ENCODE measurements around the gene ACOD1. TPM values are rescaled to one million over a fixed set of nuclear protein-coding genes. Genes with fewer than 3 reads are reported as not detected.

ACOD1 gene
- total RNA-seq, 1 donor from 2014 or later: not detected

DNA sequence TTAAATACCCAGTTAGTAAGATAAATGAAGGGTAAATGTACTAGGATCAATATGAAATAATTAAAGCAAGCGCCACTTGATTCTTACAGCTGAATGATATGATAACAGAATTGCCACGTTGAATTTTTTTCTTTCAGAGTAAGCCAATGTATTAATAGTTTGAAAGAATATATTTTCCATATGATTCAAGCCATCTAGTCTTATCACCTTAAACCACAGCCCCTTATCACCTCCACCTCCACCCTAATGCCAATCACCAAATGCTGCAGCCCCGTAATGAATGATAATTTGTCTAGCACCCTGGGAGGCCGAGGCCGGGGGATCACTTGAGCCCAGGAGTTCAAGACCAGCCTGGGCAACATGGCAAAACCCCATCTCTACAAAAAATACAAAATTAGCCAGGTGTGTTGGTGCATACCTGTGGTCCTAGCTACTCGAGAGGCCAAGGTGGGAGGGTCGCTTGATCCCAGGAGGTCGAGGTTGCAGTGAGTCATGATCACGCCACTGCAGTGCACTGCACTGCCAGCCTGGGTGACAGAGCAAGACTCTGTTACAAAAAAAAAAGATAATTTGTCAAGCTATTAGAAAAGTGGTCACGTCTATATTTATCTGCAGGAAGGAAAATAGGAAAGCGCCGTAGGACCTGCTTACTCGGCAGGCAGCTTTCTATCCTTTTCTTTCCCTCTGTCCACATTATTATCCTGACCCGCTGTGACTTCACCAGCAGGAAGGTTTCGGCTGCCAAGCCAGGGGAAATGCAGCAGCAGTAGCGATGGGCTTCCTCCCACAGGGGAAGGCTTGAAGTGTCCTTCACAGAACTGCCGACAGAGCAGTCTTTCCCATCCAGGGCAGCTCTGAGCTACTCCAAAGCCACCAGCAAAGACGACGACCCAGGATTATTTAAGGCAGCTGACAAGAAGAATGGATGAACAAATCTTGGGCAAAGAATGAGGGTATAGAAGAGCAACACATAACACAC is 23.8 kb downstream of the ACOD1 start:
- Histone ChIP-seq H3K4me3 (no peak overlapping the region), H3K4me1 (no peaks in the 10 kb centered on the region), H3K27me3 (no peaks in the 10 kb centered on the region), H3K9me3 (no peaks in the 10 kb centered on the region), H3K27ac (no peak overlapping the region), H3K36me3 (no peaks in the 10 kb centered on the region)
- DNase-seq (ENCODE audit: low spot score in 2 of 2): no peak
- intact Hi-C loops (cut with DNase I): no loop called here
- TF ChIP-seq, protein P1, sequence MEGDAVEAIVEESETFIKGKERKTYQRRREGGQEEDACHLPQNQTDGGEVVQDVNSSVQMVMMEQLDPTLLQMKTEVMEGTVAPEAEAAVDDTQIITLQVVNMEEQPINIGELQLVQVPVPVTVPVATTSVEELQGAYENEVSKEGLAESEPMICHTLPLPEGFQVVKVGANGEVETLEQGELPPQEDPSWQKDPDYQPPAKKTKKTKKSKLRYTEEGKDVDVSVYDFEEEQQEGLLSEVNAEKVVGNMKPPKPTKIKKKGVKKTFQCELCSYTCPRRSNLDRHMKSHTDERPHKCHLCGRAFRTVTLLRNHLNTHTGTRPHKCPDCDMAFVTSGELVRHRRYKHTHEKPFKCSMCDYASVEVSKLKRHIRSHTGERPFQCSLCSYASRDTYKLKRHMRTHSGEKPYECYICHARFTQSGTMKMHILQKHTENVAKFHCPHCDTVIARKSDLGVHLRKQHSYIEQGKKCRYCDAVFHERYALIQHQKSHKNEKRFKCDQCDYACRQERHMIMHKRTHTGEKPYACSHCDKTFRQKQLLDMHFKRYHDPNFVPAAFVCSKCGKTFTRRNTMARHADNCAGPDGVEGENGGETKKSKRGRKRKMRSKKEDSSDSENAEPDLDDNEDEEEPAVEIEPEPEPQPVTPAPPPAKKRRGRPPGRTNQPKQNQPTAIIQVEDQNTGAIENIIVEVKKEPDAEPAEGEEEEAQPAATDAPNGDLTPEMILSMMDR (IDR thresholded peaks at IDR 0.05): no peak

DNA sequence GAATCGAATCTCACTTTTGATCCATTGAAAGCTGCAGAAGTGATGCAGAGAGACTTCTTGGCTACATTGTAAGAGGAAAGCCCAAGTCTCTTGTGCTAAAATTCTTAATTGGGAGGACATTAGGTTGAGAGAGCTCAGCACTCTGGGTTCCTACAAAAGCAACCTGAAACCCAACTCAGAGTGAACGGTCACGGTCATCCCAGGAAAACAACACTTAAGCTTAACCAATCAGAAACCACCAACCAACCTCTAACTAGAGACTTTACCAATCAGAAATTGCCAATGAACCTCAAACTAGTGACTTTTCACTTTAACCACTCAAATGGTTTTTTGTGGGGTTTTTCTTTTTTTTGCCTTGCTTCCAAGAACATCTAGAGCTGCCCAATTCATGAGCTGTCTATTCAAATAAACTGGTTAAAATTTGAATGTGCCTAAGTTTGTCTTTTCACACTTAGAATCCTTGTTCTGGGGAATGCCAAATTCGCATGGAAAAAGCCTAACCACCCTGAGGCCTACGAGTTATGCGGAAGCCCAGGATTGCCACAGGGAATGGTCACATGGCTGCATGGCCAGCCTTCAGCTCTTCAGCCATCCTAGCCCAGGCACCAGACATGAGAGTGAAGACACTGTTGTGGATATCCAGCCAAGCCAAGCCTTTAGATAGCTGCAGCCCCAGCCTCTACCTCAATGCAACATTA is 25.8 kb downstream of the ACOD1 start:
- Histone ChIP-seq H3K4me1 (no peaks in the 10 kb centered on the region), H3K9me3 (no peaks in the 10 kb centered on the region), H3K27ac (no peak overlapping the region), H3K36me3 (no peaks in the 10 kb centered on the region), H3K4me3 (no peak overlapping the region), H3K27me3 (no peaks in the 10 kb centered on the region)
- no peak for DNase-seq (ENCODE audit: low spot score in 2 of 2)
- TF ChIP-seq, protein P1 (IDR thresholded peaks at IDR 0.05): no peak
- intact Hi-C loops (cut with DNase I): no loop called here

DNA sequence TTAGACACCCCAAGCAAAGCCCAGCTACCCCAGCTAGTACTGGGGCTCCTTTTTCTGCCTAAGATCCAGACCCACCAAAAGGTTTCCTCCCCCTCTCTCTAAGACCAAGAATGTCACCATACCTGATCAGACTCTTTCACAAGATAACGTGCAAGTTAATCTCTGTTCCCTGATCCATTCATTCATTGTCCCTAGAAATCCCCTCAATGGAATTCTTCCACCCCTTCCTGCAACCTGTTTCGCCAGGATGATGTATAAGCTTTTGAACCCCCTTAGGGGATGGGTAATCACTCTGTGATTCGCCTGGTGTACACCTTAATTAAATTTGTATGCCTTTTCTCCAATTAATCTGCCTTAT is 26.3 kb downstream of the ACOD1 start:
- TF ChIP-seq, protein P1 (IDR thresholded peaks at IDR 0.05): no peak
- H3K27ac ChIP-seq: no peak overlapping the region
- intact Hi-C loops (cut with DNase I): no loop called here

DNA sequence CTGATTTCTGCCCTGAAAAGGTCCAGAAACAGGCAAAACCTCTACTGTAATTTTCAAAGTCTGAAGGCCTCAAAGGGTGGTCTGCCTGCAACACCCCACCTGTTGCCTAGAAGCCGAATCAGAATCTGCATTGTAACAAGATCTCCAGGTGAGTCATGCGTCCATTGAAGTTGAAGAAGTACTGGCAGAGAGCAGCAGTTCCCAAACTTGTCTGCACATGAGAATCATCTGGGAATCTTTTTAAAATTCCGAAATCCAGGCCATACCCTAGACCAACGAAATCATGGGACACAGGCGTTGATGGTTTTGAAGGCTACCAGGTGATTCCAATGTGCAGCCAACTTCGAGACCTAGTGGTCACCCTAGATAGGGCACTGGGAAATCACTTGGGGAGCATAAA is 27.6 kb downstream of the ACOD1 start:
- Histone ChIP-seq H3K27me3 (no peaks in the 10 kb centered on the region), H3K27ac (no peak overlapping the region), H3K9me3 (no peaks in the 10 kb centered on the region), H3K4me1 (peaks cover 0 to 3% of the 10 kb centered on the region in 2 donors), H3K36me3 (no peaks in the 10 kb centered on the region), H3K4me3 (no peak overlapping the region)
- TF ChIP-seq, protein P1 (IDR thresholded peaks at IDR 0.05): no peak
- no peak for DNase-seq (ENCODE audit: low spot score in 2 of 2)
- intact Hi-C loops (cut with DNase I): no loop called here

More for the DNA sequence above, 26.3 kb downstream of the ACOD1 start:
- no peak overlapping the region for H3K4me3 ChIP-seq
- H3K9me3 ChIP-seq: no peaks in the 10 kb centered on the region
- H3K27me3 ChIP-seq: no peaks in the 10 kb centered on the region
- no peak for DNase-seq (ENCODE audit: low spot score in 2 of 2)
- H3K36me3 ChIP-seq: no peaks in the 10 kb centered on the region
- peaks cover 0 to under 1% of the 10 kb centered on the region in 2 donors for H3K4me1 ChIP-seq

DNA sequence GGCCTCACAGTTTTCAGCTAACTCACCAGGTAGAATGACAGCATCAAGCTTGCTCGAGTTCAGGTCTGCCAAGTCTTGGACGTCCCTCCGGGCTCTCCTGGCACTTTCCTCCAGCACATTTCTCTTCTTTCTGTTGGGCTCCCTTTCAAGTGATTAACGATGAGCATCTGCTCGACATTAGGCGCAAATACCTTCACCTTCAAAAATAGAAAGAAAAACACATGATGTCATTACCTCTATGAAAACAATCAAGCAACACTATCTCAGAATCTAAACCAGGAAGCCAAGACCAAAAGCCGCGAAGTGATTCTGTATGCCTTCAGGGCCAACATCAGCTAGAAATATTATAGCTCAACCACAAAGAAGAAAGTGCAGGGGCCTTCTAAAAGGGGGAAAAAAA is 28.2 kb downstream of the ACOD1 start:
- H3K27me3 ChIP-seq: no peaks in the 10 kb centered on the region
- H3K36me3 ChIP-seq: no peaks in the 10 kb centered on the region
- H3K9me3 ChIP-seq: no peaks in the 10 kb centered on the region
- peaks cover 0 to 3% of the 10 kb centered on the region in 2 donors for H3K4me1 ChIP-seq
- no peak overlapping the region for H3K4me3 ChIP-seq
- TF ChIP-seq, protein P1 (IDR thresholded peaks at IDR 0.05): no peak
- no peak for DNase-seq (ENCODE audit: low spot score in 2 of 2)
- H3K27ac ChIP-seq: no peak overlapping the region
- intact Hi-C loops (cut with DNase I): no loop called here
